HepG2 (cell line): ENCODE data around the gene IBA57. TPM values are rescaled to one million over a fixed set of nuclear protein-coding genes. Genes with fewer than 3 reads are reported as not detected.

ENCODE experiments used
- ATAC-seq: fragments of 200-7000 bp; cut with Tn5 transposase; 3 replicates; pipeline ENCODE4 v1.9.1; 2020; ENCODE audit warnings: mild to moderate bottlenecking, moderate library complexity
- BruUV-seq: library from RNA; stranded (reverse); fragments of 400-500 nt; replicated peaks from 2 replicates; lab custom pipeline; 2021; lab: Mats Ljungman, UMichigan
- CTCF ChIA-PET: fragments of 300-600 bp; formaldehyde crosslinking; extraction: SDS; loops from one replicate; lab custom pipeline; 2021; ENCODE audit warnings: low total read pairs, inconsistent platforms, low intra/inter-chr PET ratio; lab: Yijun Ruan, JAX
- POLR2A ChIA-PET: fragments of 350-600 bp; sonication (Branson Sonifier 250); formaldehyde crosslinking; loops from one replicate; lab custom pipeline; 2020; ENCODE audit warnings: antibody characterized with exemption, inconsistent platforms; lab: Yijun Ruan, JAX
- DNase-seq: peaks from one replicate; pipeline ENCODE4 v3.0.0-alpha.2; 2015; ENCODE audit warnings: low spot score
- FAIRE-seq: peaks from 3 replicates; lab custom pipeline; 2011; peaks lifted over from hg19 to GRCh38; lab: Jason Lieb, UNC
- H2AFZ ChIP-seq: one replicate; pipeline ENCODE4 v1.6.1; 2011; ENCODE audit warnings: low read length, inconsistent platforms
- H3K27ac ChIP-seq: fragments of 300-600 bp; 3 replicates; pipeline ENCODE4 v1.8.0; 2011; ENCODE audit warnings: mixed run types, mild to moderate bottlenecking, mixed read lengths, low read length, inconsistent platforms; ENCODE audit not compliant: insufficient read depth; ENCODE audit errors: extremely low read length
- H3K27me3 ChIP-seq, 2 experiments: fragments of 200-600 bp in 1 of 2; 2 replicates in 1 of 2; 3 replicates in 1 of 2; pipeline versions ENCODE4 v1.6.0 to v1.8.0; 2011; ENCODE audit warnings: low read length in 2 of 2, mild to moderate bottlenecking in 2 of 2, moderate library complexity in 2 of 2, inconsistent platforms in 1 of 2; ENCODE audit not compliant: insufficient read depth in 2 of 2, control insufficient read depth in 1 of 2
- H3K36me3 ChIP-seq, 2 experiments: fragments of 200-600 bp in 1 of 2; replicated peaks in 1 of 2; 2 replicates in 1 of 2; 3 replicates in 1 of 2; pipeline versions ENCODE4 v1.5.1 to v1.8.0; 2011; ENCODE audit warnings: low read length in 2 of 2, inconsistent platforms in 1 of 2; ENCODE audit not compliant: insufficient read depth in 2 of 2, control insufficient read depth in 1 of 2
- H3K4me1 ChIP-seq: 2 replicates; pipeline ENCODE4 v1.5.1; 2012; ENCODE audit warnings: low read length, inconsistent platforms; ENCODE audit not compliant: insufficient read depth
- H3K4me2 ChIP-seq: 2 replicates; pipeline ENCODE4 v1.6.0; 2011; ENCODE audit warnings: low read depth, low read length, inconsistent platforms
- H3K4me3 ChIP-seq, 3 experiments: fragments of 200-600 bp in 1 of 3; sonication (generic), shearing (Covaris generic) in 1 of 3; replicated peaks in 1 of 3; 2 replicates each; pipeline ENCODE4 v1.5.1; 2011 to 2016; ENCODE audit warnings: low read length in 3 of 3, inconsistent platforms in 2 of 3, low read depth in 2 of 3, mild to moderate bottlenecking in 2 of 3, control low read depth in 1 of 3, mixed read lengths in 1 of 3; ENCODE audit not compliant: insufficient read depth in 1 of 3
- H3K79me2 ChIP-seq: one replicate; pipeline ENCODE4 v1.6.1; 2011; ENCODE audit warnings: low read length, inconsistent platforms; ENCODE audit not compliant: insufficient read depth
- H3K9ac ChIP-seq: 2 replicates; pipeline ENCODE4 v1.6.0; 2011; ENCODE audit warnings: mild to moderate bottlenecking, low read depth, low read length, inconsistent platforms; ENCODE audit not compliant: insufficient read depth
- H3K9me3 ChIP-seq: 2 replicates; pipeline ENCODE4 v1.5.1; 2012; ENCODE audit warnings: mild to moderate bottlenecking, low read length
- H4K20me1 ChIP-seq: 2 replicates; pipeline ENCODE4 v1.6.0; 2011; ENCODE audit warnings: inconsistent platforms, mild to moderate bottlenecking, low read length, moderate library complexity; ENCODE audit not compliant: insufficient read depth
- GFI1 ChIP-seq: sonication (generic); formaldehyde crosslinking; IDR thresholded peaks from 2 replicates; pipeline ENCODE4 v1.5.0; 2020; ENCODE audit warnings: missing genetic modification reagents, mild to moderate bottlenecking, borderline replicate concordance
- GTF2F1 ChIP-seq: fragments of 150-350 bp; IDR thresholded peaks from 2 replicates; pipeline ENCODE4 v1.6.1; 2014; ENCODE audit warnings: low read length
- NFE2 ChIP-seq: sonication (generic); formaldehyde crosslinking; IDR thresholded peaks from 2 replicates; pipeline ENCODE4 v1.4.0; 2020; ENCODE audit warnings: missing genetic modification reagents
- TEAD2 ChIP-seq: sonication (generic); formaldehyde crosslinking; IDR thresholded peaks from 2 replicates; pipeline ENCODE4 v1.9.0; 2021; ENCODE audit warnings: missing genetic modification reagents
- ZNF629 ChIP-seq: sonication (generic); formaldehyde crosslinking; conservative IDR thresholded peaks from 2 replicates; pipeline ENCODE4 v1.5.0; 2020; ENCODE audit warnings: missing genetic modification reagents
- WGBS: methylation state at CpG from one replicate; pipeline ENCODE4 v1.1.6; 2017; ENCODE audit warnings: low lambda C conversion rate; 5-methylcytosine and 5-hydroxymethylcytosine counted together
- in situ Hi-C: cut with HindIII; loops from 2 replicates; pipeline ENCODE4 v1.10.0; 2017; ENCODE audit warnings: low pct_unique_long_range_greater_than_20kb; ENCODE audit not compliant: extremely low pct_ligation_motif_present
- intact Hi-C: fragments of 100-400 bp; cut with micrococcal nuclease; formaldehyde crosslinking; loops from one replicate; pipeline ENCODE4 v1.10.0; 2022; ENCODE audit not compliant: unreplicated experiment
- polyA plus RNA-seq, 8 experiments: library from polyadenylated mRNA; depleted of rRNA in 3 of 8; stranded (reverse) in 7 of 8; unstranded in 1 of 8; fragments of >200 nt; fragmentation: Illumina TruSeq in 4 of 8; extraction: Trizol in 4 of 8; gene quantifications; 2 replicates each; pipeline versions ENCODE4 v1.2.1 to v1.2.3, GENCODE V29; 2011 to 2016; ENCODE audit warnings: low read depth in 4 of 8, missing spikeins in 1 of 8, mixed read lengths in 1 of 8; ENCODE audit not compliant: insufficient read depth in 1 of 8
- total RNA-seq, 5 experiments: library from RNA; depleted of rRNA; stranded (reverse); fragments of >200 nt; fragmentation: Illumina TruSeq; extraction: Trizol; gene quantifications; 2 replicates each; pipeline ENCODE4 v1.2.3, GENCODE V29; 2016; ENCODE audit warnings: low read depth in 1 of 5
- TF ChIP-seq, protein P1 (sequence below): sonication (generic); formaldehyde crosslinking; IDR thresholded peaks from 2 replicates; pipeline ENCODE4 v1.4.0; 2020; ENCODE audit warnings: missing genetic modification reagents
- TF ChIP-seq, protein P2 (sequence below), 2 experiments: sonication (generic) in 1 of 2; formaldehyde crosslinking in 1 of 2; IDR thresholded peaks; 2 replicates each; pipeline versions ENCODE4 v1.4.0 to v1.6.1; 2016 to 2020; ENCODE audit warnings: borderline replicate concordance in 1 of 2, low read depth in 1 of 2, mild to moderate bottlenecking in 1 of 2, missing genetic modification reagents in 1 of 2
- TF ChIP-seq, protein P3 (sequence below): sonication (generic); formaldehyde crosslinking; IDR thresholded peaks from 2 replicates; pipeline ENCODE4 v1.5.1; 2020; ENCODE audit warnings: missing genetic modification reagents, mild to moderate bottlenecking, borderline replicate concordance

The IBA57 gene
- total and polyA plus RNA-seq, 2 of the 13 experiments (the other 11 are each of a cell fraction or from before 2014, with no cell fraction given): 2.3 to 10.2 TPM

DNA sequence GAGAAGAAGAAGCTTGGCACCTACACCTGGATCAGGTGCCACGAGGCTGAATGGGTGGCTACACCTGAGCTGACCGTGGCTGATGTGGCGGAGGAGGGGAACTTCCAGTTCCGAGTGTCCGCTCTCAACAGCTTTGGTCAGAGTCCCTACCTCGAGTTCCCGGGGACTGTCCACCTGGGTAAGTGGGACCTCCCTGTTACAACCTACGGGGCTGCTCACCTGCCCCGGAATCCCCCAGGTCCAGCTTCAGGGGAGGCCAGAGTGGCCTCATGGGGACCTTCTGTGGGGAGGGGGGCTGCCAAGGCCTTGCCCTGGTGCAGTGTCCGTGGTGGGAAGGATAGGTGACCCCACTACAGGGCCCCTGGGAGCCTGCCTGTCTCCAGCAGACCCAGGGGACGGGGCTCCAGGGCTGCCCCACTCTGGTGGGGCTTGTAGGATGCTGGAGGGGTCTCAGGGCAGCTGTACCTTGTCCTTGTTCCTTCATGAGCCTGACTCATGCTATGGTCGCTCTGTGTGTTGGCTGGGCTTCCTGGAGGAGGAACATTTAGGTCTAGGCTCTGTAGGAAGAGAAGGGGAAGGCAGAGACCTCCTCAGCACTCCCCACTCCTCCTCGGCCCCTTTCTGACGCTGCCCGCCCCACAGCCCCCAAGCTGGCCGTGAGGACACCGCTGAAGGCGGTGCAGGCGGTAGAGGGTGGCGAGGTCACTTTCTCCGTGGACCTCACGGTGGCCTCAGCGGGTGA, 49.5 kb downstream of the IBA57 start:
- TF ChIP-seq GFI1 (CRISPR knock-in tag): no peak
- no peak for TF ChIP-seq GTF2F1
- no peak for TF ChIP-seq TEAD2 (CRISPR knock-in tag)
- TF ChIP-seq, protein P1, sequence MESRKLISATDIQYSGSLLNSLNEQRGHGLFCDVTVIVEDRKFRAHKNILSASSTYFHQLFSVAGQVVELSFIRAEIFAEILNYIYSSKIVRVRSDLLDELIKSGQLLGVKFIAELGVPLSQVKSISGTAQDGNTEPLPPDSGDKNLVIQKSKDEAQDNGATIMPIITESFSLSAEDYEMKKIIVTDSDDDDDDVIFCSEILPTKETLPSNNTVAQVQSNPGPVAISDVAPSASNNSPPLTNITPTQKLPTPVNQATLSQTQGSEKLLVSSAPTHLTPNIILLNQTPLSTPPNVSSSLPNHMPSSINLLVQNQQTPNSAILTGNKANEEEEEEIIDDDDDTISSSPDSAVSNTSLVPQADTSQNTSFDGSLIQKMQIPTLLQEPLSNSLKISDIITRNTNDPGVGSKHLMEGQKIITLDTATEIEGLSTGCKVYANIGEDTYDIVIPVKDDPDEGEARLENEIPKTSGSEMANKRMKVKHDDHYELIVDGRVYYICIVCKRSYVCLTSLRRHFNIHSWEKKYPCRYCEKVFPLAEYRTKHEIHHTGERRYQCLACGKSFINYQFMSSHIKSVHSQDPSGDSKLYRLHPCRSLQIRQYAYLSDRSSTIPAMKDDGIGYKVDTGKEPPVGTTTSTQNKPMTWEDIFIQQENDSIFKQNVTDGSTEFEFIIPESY: peak; percentile 26; the same call in 1 of the 2 replicates
- TF ChIP-seq, all 625 proteins: peak for 1
- Histone ChIP-seq H3K4me1 (no peaks in the 10 kb centered on the region), H4K20me1 (no peaks in the 10 kb centered on the region), H3K36me3 (no peaks in the 10 kb centered on the region), H3K79me2 (no peaks in the 10 kb centered on the region), H3K4me3 (no peak overlapping the region), H2AFZ (no peak overlapping the region), H3K27ac (no peak overlapping the region), H3K27me3 (peaks cover 3 to 35% of the 10 kb centered on the region in 2 experiments), H3K9ac (no peak overlapping the region), H3K4me2 (no peak overlapping the region), H3K9me3 (no peaks in the 10 kb centered on the region)
- BruUV-seq: no TSS peak
- 50% methylated on average over 4 of the region's 23 CpGs for WGBS
- FAIRE-seq (no peak), DNase-seq (no peak), ATAC-seq (no peak)
- ChIA-PET POLR2A (no interaction called here), CTCF (interaction anchor here (2.1 kb wide), 1 partner anchor 300 kb away, joined by 10 read pairs; no protein-coding TSS in a partner anchor)
- intact Hi-C loops: no loop called here
- in situ Hi-C loops: no loop called here

DNA sequence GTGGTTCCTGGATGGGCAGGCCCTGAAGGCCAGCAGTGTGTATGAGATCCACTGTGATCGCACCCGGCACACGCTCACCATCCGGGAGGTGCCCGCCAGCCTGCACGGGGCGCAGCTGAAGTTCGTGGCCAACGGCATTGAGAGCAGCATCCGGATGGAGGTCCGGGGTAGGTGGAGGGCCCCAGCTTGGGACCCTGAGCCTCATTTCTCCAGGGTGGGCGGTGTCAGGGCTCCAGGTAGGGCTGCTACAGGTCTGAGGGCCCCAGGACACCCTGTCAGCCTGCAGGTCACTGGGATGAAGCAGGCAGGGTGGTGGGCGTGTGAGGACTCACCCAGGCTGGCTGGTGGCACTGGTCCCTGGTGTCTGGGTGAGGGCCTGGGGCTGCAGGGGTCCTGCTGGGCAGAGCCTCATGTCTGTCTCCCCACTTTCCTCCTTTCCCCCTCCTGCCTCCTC, 50.1 kb downstream of the IBA57 start:
- no TSS peak for BruUV-seq
- Histone ChIP-seq H3K9me3 (no peaks in the 10 kb centered on the region), H3K79me2 (no peaks in the 10 kb centered on the region), H3K4me3 (no peak overlapping the region), H3K27me3 (peaks cover 3 to 40% of the 10 kb centered on the region in 2 experiments), H3K4me1 (no peaks in the 10 kb centered on the region), H2AFZ (no peak overlapping the region), H3K9ac (no peak overlapping the region), H3K36me3 (no peaks in the 10 kb centered on the region), H4K20me1 (no peaks in the 10 kb centered on the region), H3K4me2 (no peak overlapping the region), H3K27ac (no peak overlapping the region)
- in situ Hi-C loops: no loop called here
- ChIA-PET CTCF (no interaction called here), POLR2A (no interaction called here)
- ATAC-seq: no peak
- DNase-seq: no peak
- intact Hi-C loops: no loop called here
- WGBS: 20% methylated on average over 2 of the region's 13 CpGs
- no peak for FAIRE-seq
- TF ChIP-seq NFE2 (no peak), ZNF629 (CRISPR knock-in tag) (no peak)
- TF ChIP-seq, protein P2, sequence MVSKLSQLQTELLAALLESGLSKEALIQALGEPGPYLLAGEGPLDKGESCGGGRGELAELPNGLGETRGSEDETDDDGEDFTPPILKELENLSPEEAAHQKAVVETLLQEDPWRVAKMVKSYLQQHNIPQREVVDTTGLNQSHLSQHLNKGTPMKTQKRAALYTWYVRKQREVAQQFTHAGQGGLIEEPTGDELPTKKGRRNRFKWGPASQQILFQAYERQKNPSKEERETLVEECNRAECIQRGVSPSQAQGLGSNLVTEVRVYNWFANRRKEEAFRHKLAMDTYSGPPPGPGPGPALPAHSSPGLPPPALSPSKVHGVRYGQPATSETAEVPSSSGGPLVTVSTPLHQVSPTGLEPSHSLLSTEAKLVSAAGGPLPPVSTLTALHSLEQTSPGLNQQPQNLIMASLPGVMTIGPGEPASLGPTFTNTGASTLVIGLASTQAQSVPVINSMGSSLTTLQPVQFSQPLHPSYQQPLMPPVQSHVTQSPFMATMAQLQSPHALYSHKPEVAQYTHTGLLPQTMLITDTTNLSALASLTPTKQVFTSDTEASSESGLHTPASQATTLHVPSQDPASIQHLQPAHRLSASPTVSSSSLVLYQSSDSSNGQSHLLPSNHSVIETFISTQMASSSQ (IDR thresholded peaks at IDR 0.05; ENCODE audit: low read depth): no peak
- TF ChIP-seq, protein P2 (CRISPR knock-in tag; IDR thresholded peaks at IDR 0.05; ENCODE audit: borderline replicate concordance): no peak
- TF ChIP-seq, protein P3, sequence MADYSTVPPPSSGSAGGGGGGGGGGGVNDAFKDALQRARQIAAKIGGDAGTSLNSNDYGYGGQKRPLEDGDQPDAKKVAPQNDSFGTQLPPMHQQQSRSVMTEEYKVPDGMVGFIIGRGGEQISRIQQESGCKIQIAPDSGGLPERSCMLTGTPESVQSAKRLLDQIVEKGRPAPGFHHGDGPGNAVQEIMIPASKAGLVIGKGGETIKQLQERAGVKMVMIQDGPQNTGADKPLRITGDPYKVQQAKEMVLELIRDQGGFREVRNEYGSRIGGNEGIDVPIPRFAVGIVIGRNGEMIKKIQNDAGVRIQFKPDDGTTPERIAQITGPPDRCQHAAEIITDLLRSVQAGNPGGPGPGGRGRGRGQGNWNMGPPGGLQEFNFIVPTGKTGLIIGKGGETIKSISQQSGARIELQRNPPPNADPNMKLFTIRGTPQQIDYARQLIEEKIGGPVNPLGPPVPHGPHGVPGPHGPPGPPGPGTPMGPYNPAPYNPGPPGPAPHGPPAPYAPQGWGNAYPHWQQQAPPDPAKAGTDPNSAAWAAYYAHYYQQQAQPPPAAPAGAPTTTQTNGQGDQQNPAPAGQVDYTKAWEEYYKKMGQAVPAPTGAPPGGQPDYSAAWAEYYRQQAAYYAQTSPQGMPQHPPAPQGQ (CRISPR knock-in tag): no peak
